ENCODE measurements around the gene TGFB2.

The TGFB2 gene

DNA sequence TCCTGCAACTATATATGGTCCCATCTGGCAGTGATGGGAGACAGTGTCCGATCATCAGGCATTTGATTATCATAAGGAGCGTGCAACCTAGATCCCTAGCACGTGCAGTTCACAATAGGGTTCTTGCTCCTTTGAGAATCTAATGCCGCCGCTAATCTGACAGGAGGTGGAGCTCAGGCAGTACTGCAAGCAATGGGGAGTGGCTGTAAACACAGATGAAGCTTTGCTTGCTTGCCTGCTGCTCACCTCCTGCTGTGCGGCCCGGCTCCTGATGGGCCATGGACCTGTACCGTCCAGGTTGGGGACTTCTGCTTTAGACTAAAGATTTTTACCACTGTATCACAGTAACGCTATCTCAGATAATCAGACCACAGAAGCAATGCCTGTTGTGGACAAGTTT lies 63.8 kb downstream of the TGFB2 start:
- Mint-ChIP-seq H3K4me3 (no peak overlapping the region), H3K9me3 (no peaks in the 10 kb centered on the region), H3K4me1 (no peaks in the 10 kb centered on the region), H3K27ac (no peak overlapping the region), H3K36me3 (no peaks in the 10 kb centered on the region)
- DNase-seq (ENCODE audit: low spot score in 2 of 2) (no peak), ATAC-seq (no peak)

DNA sequence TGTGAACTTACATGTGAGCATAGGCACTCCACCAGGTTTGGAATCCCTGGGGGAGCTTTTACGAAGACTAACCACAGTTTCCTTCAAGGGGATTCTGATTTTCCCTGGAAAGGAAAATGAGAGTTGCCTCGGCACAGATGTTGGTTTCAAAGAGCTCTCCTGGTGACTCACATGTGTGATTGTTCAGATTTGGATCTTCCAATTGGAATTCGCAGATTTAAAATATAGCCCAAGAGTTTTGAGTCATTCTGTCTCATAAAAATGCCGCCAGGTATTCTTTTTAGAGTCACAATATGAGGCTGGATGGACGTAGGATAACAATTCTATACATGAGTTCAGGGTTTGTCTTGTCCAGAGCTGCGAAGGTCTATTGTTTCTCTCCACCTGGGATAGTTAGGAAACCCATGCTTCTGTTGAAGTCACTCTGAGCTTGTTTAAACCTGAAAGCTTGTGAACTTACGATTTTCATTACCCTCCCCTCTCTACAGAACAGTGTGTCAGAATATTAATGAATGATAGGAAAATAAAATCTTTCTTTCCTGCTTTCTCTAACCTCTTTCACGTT lies 64.9 kb downstream of the TGFB2 start:
- Mint-ChIP-seq H3K36me3 (no peaks in the 10 kb centered on the region), H3K4me3 (no peak overlapping the region), H3K4me1 (no peaks in the 10 kb centered on the region), H3K27ac (no peak overlapping the region), H3K9me3 (no peaks in the 10 kb centered on the region)
- ATAC-seq (no peak), DNase-seq (ENCODE audit: low spot score in 2 of 2) (no peak)

DNA sequence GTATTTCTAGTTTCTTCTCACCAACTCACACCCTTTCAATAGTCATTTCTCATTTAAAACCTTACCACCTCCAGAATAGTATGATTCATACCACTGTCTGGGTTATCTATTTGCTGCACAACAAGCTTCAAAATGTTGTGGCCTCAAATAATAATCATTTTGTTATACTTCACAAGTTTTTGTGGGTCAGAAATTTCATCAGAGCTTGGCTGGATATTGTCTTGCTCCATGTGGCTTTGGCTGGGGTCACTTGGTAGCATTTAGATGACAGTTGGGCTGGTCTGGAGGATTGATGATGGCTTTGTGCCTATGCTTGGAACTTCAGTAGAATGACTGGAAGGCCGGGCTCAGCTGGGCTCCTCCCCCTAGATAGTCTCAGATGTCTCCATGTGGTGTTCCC lies 66.0 kb downstream of the TGFB2 start:
- DNase-seq (ENCODE audit: low spot score in 2 of 2) (no peak), ATAC-seq (no peak)
- no peak overlapping the region for H3K27ac Mint-ChIP-seq
- H3K4me1 Mint-ChIP-seq = no peaks in the 10 kb centered on the region
- H3K36me3 Mint-ChIP-seq = no peaks in the 10 kb centered on the region
- no peaks in the 10 kb centered on the region for H3K9me3 Mint-ChIP-seq
- H3K4me3 Mint-ChIP-seq = no peak overlapping the region

DNA sequence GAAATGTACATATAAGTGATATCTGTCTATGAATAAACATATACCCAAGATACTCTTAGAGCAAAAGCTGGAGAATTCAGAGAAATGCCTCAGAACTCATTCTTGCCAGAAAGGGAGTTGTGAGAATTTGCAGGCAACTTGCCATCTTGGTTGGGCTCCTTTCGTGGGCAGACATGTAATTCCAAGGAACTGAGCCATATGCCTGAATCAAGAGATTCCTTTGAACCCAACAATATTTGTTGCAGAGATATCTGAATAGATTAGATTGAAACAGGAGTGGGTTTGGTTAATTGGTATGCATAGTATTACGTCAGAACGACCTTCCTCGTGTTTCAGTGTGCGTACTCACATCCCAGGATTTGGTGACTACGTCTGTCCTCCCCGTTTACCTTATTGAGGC lies 67.0 kb downstream of the TGFB2 start:
- ATAC-seq (no peak), DNase-seq (ENCODE audit: low spot score in 2 of 2) (no peak)
- no peaks in the 10 kb centered on the region for H3K9me3 Mint-ChIP-seq
- no peaks in the 10 kb centered on the region for H3K4me1 Mint-ChIP-seq
- no peak overlapping the region for H3K27ac Mint-ChIP-seq
- no peaks in the 10 kb centered on the region for H3K36me3 Mint-ChIP-seq
- no peak overlapping the region for H3K4me3 Mint-ChIP-seq

DNA sequence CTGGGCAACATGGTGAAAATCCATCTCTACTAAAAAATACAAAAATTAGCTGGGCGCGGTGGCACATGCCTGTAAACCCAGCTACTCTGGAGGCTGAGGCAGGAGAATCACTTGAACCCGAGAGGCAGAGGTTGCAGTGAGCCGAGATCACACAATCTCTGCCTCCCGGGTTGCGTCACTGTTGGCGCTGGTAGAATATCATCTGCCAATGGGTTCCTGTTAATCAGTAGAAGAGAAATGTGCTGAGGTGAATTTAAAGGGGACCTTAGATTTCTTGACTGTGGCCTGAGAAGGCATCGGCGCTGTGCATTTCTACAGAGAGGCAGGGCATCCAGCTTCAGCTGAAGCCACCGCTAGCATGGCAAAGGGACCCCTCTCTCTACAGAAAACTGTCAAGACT lies 68.0 kb downstream of the TGFB2 start:
- ATAC-seq (no peak), DNase-seq (ENCODE audit: low spot score in 2 of 2) (no peak)
- Mint-ChIP-seq H3K36me3 (no peaks in the 10 kb centered on the region), H3K9me3 (no peaks in the 10 kb centered on the region), H3K4me1 (no peaks in the 10 kb centered on the region), H3K27ac (no peak overlapping the region), H3K4me3 (no peak overlapping the region)

DNA sequence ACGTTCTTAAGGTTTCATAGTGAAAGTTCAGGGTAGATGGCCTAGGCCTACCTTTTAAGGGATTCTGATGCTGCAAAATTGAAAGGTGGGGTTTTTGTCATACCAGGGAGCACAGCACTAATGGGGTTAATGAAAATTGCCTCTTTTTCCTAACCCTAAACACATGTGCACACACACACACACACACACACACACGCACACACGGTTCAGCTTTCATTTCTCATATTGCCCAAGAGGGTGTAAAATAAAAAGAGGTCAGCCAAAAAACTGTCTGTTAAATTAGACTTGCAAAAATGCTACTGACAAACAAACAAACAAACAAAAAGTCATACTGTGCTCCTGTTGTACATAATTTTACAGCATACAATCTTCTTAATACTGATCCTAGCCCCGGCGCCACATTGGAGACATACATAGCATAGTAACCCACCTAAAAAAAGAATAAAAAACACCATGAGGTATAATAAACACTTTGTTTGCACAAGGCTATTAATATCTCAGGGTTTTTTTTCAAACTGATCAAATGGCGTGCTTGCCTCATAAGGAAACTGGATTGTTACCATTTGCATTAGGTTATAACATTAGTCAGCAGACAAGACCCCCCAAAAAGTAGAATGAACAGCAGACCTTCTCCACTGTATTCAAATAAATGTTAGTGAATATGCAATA lies 69.1 kb downstream of the TGFB2 start:
- Mint-ChIP-seq H3K36me3 (no peaks in the 10 kb centered on the region), H3K4me1 (no peaks in the 10 kb centered on the region), H3K9me3 (peaks cover 2% of the 10 kb centered on the region), H3K4me3 (no peak overlapping the region), H3K27ac (no peak overlapping the region)
- no peak for ATAC-seq
- DNase-seq (ENCODE audit: low spot score in 2 of 2) = no peak

DNA sequence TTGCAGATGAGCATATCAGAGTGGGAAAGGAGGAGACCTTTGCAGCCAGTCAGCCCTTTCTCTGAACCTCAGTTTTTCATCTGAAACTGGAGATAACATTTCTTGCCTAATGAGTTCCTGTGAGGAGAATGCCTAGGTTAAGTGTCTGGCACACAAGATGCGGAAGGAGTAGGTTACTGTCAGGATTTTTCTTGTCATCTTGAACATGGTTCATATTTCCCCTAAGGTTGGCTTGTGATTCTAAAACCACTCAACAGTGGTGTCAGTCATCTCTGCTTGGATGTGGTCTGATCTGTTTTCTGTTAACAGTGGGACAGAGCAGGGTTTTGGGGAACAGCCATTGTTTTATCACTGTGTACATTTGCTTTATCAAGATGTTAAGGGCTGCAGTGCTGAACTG lies 70.6 kb downstream of the TGFB2 start:
- Mint-ChIP-seq H3K9me3 (peaks cover 4% of the 10 kb centered on the region), H3K4me3 (no peak overlapping the region), H3K27ac (no peak overlapping the region), H3K4me1 (no peaks in the 10 kb centered on the region), H3K36me3 (no peaks in the 10 kb centered on the region)
- DNase-seq (ENCODE audit: low spot score in 2 of 2) (no peak), ATAC-seq (no peak)

DNA sequence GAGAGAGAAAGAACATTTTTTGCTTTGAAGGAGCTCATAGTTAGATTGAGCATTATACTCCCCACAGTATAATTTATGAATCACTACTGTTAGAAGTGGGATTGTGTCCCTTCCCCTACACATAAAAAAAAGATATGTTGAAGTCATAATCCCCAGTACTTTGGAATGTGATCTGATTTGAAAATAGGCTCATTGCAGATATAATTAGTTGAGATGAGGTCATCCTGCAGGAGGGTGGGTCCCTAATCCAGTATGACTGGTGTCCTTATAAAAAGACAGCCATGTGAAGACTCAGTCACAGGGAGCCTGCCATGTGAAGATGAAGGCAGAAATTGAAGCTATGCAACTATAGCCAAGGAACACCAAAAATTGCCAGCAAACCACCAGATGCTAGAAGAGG lies 76.4 kb downstream of the TGFB2 start:
- Mint-ChIP-seq H3K27ac (no peak overlapping the region), H3K9me3 (peaks cover 4% of the 10 kb centered on the region), H3K4me1 (no peaks in the 10 kb centered on the region), H3K36me3 (no peaks in the 10 kb centered on the region), H3K4me3 (no peak overlapping the region)
- DNase-seq (ENCODE audit: low spot score in 2 of 2) (no peak), ATAC-seq (no peak)

DNA sequence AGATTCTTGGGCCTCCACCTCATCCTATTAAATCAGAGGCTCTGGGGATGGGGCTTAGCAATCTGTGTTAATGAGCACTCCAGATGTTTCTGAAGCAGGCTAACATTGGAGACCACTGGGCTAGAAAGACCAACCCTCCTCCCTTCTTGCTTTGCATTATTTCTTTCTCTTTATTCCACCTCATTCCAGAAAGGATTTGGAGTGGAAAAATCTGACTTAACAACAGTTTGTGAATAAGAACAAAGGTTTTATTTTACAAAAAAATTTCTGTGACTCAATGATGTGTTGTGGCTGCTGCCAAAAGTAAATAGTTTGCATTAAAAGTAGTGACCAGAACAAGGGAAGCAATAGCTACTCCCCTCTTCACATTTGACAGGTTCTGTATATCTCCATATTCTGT lies 79.4 kb downstream of the TGFB2 start:
- no peaks in the 10 kb centered on the region for H3K9me3 Mint-ChIP-seq
- H3K27ac Mint-ChIP-seq = no peak overlapping the region
- ATAC-seq = no peak
- no peaks in the 10 kb centered on the region for H3K36me3 Mint-ChIP-seq
- no peak for DNase-seq (ENCODE audit: low spot score in 2 of 2)
- no peaks in the 10 kb centered on the region for H3K4me1 Mint-ChIP-seq
- H3K4me3 Mint-ChIP-seq = no peak overlapping the region

DNA sequence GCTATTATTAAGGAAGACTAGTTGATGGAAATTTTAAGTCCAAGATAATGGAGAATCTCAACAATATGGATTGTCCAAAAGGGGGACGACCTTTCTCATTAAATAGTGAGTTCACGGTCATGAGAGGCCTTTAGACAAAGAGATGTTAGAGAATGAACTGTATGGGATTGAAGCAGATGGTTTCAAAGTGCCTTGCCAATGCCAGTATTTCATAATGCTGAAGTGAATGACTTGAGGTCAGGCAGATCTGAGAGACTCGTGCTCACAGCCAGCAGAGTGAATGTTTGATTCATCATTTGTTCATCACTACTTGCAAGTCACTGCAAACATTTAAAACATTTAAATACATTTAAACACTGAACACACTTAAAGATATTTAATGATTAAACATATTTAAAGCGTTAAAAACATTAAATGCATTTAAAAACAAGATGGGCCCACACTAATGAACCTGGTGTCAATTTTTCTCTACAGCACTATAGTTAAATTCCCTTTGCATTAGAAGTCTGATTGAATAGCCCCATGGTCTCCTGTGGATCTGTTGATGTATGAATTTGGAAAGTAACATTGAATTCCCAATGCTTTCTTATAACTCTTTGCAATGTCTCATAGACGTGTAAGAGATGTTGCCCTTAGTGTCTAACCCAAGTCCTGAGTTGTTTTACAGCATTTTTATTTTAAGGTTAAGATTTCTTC lies 80.7 kb downstream of the TGFB2 start:
- no peak for DNase-seq (ENCODE audit: low spot score in 2 of 2)
- no peaks in the 10 kb centered on the region for H3K9me3 Mint-ChIP-seq
- H3K4me3 Mint-ChIP-seq = no peak overlapping the region
- H3K36me3 Mint-ChIP-seq = no peaks in the 10 kb centered on the region
- H3K4me1 Mint-ChIP-seq = no peaks in the 10 kb centered on the region
- no peak overlapping the region for H3K27ac Mint-ChIP-seq
- ATAC-seq = no peak

DNA sequence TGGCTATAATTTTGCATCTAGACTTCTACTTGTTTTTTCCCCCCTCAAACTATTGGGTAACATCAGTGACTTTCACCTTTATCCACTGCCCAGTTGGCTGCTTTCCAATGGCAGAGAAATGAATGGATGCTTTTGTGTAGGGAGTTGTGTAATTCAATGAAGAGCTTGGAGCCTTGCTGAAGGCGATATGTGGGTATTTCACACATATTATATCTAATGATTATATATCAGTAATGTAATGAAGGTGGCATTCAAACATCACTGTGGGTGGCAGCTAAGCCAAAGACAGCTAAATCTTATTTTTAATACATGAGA lies 81.2 kb downstream of the TGFB2 start:
- DNase-seq (ENCODE audit: low spot score in 2 of 2) (no peak), ATAC-seq (no peak)
- Mint-ChIP-seq H3K36me3 (no peaks in the 10 kb centered on the region), H3K27ac (no peak overlapping the region), H3K4me3 (no peak overlapping the region), H3K4me1 (no peaks in the 10 kb centered on the region), H3K9me3 (no peaks in the 10 kb centered on the region)

DNA sequence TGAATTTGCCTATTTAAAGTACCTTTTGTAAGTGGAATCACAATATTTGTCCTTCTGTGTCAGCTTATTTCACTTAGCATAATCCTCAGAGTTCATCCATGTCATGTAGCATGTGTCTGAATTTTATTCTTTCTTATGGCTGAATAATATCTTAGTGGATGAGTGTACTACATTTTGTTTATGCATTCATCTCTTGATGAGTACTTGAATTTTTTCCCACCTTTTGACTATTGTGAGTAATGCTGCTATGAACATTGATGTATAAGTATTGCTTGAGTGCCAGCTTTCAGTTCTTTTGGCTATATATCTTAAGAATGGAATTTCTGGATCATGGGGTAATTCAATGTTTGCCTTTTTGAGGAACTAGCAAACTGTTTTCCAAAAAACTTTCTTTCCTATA lies 84.2 kb downstream of the TGFB2 start:
- Mint-ChIP-seq H3K27ac (no peak overlapping the region), H3K4me1 (no peaks in the 10 kb centered on the region), H3K36me3 (no peaks in the 10 kb centered on the region), H3K9me3 (no peaks in the 10 kb centered on the region), H3K4me3 (no peak overlapping the region)
- ATAC-seq (no peak), DNase-seq (ENCODE audit: low spot score in 2 of 2) (no peak)

DNA sequence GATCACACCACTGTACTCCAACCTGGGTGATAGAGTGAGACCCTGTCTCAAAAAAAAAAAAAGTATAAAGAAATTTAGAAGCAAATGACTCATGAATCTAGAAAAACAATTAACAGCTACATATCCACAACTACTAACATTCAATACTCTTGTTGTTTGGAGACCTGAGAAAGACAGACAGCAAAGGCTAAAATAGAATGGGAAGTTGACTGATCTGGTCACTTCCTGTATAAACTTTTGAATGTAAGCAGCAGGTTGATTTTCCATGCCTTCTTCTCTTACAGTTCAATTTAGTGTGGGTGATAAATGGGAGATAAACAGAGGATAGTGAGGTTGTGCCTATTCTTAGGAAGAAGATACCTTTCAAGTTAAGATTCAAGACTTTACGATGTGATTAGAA lies 85.2 kb downstream of the TGFB2 start:
- no peaks in the 10 kb centered on the region for H3K9me3 Mint-ChIP-seq
- no peaks in the 10 kb centered on the region for H3K4me1 Mint-ChIP-seq
- ATAC-seq (no peak), DNase-seq (ENCODE audit: low spot score in 2 of 2) (no peak)
- H3K27ac Mint-ChIP-seq = no peak overlapping the region
- no peaks in the 10 kb centered on the region for H3K36me3 Mint-ChIP-seq
- H3K4me3 Mint-ChIP-seq = no peak overlapping the region

DNA sequence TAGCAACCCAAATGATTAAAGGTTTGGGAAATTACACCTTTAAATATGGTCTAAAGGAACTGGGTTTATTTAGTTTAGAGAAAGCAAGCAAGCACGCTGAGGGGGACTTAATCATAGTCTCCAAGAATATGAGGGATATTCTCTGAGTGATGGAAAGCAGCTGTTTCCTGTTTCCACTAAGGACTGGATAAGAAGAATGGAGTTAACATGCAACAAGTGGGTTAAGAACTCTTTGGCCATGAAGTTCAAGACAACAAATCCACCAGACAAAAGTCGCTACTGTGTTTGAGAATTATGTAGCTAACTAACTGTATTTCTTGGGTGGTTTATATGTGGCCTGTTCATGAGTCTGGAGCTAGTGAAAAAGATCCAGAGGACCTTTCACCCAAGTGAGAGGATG lies 85.7 kb downstream of the TGFB2 start:
- H3K4me1 Mint-ChIP-seq = no peaks in the 10 kb centered on the region
- H3K27ac Mint-ChIP-seq = no peak overlapping the region
- H3K36me3 Mint-ChIP-seq = no peaks in the 10 kb centered on the region
- ATAC-seq (no peak), DNase-seq (ENCODE audit: low spot score in 2 of 2) (no peak)
- no peaks in the 10 kb centered on the region for H3K9me3 Mint-ChIP-seq
- no peak overlapping the region for H3K4me3 Mint-ChIP-seq

DNA sequence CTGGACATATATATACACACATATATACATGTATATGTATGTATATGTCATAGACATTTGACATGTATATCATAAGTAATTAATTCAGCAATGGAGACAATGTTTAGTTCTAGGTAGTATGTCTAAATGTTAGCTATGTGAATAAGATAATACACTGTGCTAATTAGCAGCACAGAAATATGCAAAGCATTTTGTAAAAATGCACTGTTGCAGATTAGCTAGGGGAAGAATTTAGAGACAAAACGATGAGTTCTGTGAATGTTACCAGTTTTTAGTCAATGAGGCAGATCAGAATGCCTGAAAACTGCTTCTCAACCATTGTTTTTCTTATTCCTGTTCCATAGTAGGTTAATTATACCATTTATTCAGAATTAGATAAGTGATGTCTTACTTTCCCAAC lies 86.3 kb downstream of the TGFB2 start:
- no peak for DNase-seq (ENCODE audit: low spot score in 2 of 2)
- Mint-ChIP-seq H3K27ac (no peak overlapping the region), H3K36me3 (no peaks in the 10 kb centered on the region), H3K4me3 (no peak overlapping the region), H3K4me1 (no peaks in the 10 kb centered on the region), H3K9me3 (no peaks in the 10 kb centered on the region)
- ATAC-seq = no peak

DNA sequence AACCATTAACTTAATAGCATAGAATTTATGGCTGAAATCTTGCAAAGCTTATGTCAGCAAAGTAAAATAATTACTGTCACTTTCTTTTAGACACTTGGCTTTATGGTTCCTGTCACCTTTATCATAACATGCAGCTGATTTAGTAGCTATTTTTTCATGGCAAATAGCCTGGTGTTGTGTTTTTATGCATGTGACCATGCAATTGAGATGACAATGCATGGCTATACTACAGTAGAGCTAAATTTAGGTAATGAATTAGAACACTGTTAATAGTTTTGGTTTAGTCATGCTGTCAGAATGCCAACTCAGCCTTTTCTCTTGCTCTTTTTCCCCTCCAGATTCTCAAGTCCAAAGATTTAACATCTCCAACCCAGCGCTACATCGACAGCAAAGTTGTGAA lies 88.6 kb downstream of the TGFB2 start:
- DNase-seq (ENCODE audit: low spot score in 2 of 2) = no peak
- H3K4me3 Mint-ChIP-seq = no peak overlapping the region
- no peaks in the 10 kb centered on the region for H3K9me3 Mint-ChIP-seq
- ATAC-seq = no peak
- H3K27ac Mint-ChIP-seq = no peak overlapping the region
- no peaks in the 10 kb centered on the region for H3K36me3 Mint-ChIP-seq
- H3K4me1 Mint-ChIP-seq = no peaks in the 10 kb centered on the region

All from stimulated activated effector memory CD8-positive, alpha-beta T cell treated with anti-CD3 and anti-CD28 coated beads, Interleukin-12 subunit alpha, Interleukin-12 subunit beta, amount 100 ng/mL, for 72 hours (primary cell).